CD4-positive, alpha-beta T cell treated with Interleukin-15 for 4 hours (primary cell): ENCODE measurements around the gene TMEM106C.

Experiments
- DNase-seq: peaks from one replicate; pipeline ENCODE4 v3.0.0-alpha.2; 2020; ENCODE audit warnings: low spot score

The TMEM106C gene

DNA sequence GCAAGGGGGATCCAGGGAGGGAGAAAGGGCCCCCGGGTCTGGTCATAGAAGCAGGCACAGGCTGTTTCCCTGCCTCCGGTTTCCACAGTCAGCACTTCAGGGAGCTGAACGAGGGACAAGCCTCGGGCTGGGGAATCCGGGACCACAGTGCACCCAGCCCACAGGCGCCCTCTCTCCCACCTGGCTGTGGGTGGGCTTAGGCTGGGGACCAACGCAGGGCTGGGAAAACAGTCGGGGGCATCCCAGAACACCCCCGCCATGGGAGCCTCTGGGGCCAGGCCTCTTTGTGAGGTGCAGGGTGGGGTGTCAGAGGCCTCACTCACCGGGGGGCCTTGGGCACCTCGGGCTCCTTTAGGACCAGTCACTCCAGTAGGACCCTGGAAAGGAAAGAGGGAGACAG lies 16.3 kb downstream of the TMEM106C start:
- DNase-seq: no peak

DNA sequence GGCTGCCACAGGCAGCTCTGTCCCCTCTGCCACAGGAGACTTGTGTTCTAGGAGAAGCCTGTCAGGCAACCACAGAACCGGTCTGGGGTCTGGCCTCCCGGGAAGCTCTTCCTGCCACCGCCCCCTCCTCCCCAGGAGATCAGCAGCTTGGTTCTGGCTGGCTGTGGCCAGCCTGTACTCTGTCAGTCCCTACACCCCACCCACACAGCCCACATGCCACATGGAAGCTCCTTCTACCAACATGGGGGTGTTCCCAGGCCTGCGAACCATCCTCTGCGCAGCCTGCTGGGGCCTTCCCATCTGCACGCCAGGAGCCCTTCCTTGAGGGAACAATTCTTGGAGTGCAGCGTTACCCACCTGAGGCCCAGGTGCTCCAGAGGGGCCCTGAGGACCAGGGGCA lies 16.8 kb downstream of the TMEM106C start:
- DNase-seq: no peak

DNA sequence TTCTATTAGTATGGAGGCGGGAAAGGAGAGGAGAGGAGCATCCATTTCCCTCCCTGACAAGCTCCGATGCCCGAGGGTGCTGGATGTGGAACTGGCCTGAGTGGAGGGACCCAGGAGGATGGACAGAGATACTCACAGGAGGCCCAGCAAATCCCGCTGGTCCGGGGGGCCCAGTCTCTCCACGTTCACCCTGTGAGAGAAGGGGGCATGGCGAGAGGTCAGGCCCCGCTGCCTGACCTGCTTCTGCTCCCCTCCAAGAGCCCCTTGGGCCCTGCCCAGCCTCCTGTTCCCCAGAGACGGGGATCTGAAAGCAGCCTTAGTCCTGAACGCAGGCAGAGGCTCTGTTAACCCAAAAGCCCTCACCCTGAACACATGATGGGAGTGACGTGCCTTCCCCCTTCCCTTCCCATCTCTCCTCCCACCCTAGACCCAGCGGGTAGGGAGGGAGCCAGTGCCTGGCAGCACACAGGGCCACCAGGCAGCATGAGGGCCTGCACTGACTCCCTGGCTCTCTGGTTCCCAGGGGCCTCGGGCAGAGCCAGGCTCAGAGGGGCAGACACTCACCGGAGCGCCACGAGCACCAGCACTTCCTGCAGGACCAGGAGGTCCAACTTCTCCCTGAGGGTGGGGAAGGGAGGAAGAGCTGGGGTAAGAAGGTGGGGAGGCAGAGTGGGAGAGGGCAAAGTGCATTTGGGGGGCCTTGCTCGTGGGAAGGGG lies 17.5 kb downstream of the TMEM106C start:
- no peak for DNase-seq

DNA sequence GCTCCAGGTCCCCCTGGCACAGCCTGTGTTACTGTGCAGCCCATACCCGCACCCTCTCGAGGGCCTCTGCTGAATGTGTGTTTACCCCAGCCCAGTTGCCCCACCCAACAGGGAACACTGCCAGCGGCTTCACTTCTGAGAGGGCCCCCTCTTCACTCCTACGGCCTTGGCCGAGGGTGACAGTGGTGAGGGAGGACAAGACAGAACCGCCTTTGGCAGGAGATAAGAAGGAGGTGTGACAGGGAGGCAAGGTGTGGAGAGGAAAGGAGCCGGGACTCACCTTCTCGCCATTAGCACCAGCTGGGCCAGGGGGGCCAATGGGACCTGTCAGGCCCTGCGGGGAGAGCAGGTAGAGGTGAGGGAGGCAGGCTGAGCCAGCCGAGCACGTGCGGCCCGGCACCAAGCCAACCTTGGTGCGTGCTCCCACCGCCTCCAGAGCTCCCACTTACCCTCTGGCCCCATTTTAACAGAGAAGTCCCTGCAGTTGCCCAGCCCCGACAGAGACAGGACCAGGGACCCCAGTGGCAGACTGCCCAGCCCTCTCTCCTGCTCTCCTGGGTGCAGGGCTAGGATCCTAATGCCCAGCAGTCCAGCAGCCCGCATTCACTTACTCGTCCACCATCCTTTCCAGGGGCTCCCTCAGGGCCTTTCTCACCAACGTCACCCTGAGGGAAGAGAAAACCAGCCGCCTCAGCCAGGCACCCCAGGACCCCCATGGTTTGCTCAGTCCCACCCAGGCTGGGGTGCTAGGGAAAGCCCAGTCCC lies 18.3 kb downstream of the TMEM106C start:
- DNase-seq: no peak

DNA sequence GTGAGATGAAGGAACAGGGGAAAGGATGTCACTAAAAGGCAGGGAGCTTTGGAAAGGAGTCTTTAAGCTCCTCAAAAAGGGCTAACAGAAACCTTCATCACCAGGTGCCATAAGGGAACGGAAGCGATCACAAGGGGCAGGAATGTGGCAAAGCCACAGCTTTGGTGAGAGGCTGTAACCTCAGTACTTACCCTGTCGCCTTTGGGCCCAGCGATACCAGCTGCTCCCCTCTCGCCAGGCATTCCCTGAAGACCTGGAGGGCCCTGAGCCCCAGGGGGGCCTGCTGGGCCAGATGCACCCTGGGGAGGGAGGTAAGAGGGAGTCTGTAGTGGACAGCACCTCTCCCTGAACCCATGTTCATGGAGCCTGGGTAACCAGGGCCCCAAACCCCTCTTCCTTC lies 18.9 kb downstream of the TMEM106C start:
- DNase-seq: no peak

DNA sequence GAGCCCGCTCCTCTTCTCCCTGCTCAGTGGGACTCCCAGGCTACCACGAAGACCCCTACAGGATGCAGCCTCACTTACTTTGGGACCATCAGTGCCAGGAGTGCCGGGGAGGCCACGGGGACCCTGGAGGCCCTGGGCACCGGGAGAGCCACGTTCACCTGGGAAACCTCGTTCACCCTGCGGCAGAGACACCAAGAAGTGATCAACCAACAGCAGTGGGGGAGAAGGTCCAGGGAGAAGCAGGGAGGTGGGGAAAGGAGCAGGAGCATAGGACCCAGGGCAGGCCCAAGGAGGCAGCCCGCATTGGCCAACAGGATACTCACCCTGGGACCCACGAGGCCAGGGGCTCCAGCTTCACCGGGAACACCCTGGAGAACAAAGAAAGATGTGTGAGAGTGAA lies 19.4 kb downstream of the TMEM106C start:
- DNase-seq: no peak

DNA sequence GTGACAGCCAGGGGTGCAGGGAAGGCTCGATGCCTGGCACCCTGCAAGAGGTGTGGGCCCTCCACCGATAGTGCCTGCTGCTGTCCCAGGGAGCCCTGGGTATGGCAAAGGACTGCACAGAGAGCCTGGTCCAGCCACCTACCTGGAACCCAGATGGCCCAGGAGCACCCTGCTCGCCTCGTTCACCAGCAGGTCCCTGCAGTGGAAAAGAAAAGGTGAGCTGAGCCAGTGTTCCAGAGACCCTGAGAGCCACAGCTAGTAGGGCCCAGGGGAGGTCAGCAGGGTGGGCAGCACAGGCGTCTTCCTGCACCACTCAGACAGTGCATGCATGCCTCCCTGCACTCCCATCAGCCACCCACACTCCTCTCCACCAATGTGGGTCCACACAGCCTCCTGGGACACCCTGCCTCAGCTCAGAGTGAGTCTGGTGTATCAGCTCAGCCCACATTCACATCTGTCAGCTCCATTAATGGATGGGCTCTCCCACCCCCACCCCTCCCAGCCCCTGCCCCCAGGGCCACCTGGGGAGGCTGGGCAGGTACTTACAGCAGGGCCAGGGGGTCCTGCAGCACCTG lies 20.2 kb downstream of the TMEM106C start:
- no peak for DNase-seq

DNA sequence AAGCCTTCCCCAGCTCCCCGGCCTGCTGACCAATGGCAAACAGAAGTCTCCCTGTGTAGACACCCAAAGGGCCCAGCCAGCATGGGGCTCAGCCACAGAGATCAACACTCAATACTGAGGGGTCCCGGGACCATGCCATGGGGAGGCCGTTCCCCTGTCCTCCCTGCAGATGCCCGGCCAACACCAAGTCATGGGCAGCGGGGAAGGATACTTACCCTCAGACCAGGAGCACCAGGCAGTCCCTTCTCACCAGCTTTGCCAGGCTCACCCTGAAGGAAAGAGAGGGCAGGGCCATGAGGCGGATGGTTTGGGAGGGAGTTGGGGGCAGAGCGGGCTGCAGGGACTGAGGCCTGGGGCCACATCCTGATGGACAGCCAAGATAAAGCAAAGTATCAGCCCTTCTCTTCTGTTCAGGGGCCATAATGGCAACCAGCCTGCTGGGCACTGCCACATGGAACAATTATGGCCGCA lies 21.0 kb downstream of the TMEM106C start:
- DNase-seq: no peak

DNA sequence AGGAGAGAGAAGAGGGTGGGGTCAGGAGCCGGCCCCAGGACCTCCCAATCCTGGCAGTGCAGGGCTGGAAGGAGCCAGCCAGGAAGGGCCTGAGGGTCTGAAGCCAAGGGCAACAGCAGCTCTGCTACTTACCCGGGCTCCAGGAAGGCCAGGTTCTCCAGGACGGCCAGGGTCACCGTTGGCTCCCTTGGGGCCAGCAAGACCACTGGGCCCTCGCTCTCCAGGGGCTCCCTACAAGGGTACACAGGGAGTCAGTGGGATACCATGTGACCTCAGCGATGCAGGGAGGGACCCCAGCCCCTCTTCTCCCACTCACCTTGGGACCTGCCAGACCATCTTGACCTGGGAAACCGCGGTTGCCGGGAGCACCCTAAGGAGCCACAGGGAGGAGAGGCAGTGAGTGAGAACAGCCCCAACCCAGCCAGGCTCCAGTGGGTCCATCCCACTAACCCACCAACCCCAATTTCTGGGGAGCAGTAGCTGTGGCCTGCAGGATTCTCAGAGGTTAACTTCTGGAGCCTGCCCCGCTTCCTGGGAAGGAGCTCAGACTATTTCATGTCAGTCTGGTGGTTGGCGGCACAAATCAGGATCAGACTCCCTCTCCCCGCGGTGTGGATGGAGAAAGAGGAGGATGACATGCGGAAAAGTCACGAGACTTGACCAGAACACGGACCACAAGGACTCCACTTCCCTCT lies 22.3 kb downstream of the TMEM106C start:
- no peak for DNase-seq

DNA sequence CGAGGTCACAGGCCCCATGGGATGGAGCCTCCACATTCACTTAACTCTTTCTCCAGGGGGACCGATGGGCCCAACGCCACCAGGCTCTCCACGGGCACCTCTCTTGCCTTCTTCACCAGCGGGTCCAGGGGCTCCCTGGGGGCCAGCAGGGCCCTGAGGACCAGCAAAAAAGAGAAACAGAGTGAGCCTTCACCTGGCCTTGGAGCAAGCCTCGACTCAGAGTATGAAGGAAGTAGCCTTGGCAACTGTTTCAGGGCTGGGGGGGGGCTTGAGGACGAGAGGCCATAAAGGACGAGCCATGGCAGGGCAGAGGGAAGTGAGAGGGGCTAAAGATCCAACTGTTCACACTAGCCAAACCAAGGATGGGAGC lies 22.9 kb downstream of the TMEM106C start:
- no peak for DNase-seq

DNA sequence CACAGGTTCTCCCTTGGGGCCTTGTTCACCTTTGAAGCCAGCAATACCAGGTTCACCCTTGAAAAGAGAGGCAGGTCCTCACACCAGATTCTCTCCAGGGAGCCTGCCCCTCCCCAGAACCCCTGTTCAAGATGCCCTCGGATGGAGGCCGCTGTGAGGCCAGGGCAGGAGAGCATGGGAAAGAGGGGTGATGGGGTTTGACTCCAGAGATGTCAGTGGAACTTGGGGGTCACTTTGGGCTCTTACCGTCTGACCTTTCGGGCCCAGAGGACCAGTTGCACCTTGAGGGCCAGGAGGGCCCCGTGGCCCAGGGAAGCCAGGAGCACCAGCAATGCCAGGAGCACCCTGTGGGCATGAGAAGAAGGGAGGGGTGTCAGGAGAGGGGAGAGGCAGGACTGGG lies 23.4 kb downstream of the TMEM106C start:
- no peak for DNase-seq

DNA sequence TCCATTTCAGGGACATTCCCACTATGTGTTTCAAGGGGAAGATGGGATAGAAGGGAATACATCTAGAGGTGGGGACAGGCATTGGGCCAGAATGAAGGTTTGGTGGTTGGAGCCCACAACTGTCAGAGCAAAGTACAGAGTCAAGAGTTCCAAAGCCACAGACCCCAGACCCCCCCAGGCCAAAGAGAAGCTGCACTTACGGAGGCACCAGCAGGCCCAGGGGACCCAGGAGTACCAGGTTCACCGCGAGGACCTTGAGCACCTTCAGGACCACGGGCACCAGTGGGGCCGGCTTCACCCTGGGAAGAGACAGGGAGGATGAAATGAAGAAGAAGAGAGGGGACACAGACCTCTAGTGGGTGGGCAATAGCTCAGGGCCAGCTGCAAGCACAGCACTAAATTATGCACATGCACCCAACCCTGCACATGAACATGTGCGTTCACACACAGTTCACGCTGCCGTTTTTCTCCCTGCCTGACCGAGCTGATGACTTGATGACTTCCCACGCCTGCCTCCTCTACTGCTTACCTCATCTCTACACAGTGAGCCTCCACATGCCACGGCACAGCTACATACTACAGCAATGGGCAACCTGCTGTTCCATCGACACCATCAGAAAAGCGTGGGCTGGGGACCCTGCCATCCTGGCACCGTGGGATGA lies 24.1 kb downstream of the TMEM106C start:
- no peak for DNase-seq

DNA sequence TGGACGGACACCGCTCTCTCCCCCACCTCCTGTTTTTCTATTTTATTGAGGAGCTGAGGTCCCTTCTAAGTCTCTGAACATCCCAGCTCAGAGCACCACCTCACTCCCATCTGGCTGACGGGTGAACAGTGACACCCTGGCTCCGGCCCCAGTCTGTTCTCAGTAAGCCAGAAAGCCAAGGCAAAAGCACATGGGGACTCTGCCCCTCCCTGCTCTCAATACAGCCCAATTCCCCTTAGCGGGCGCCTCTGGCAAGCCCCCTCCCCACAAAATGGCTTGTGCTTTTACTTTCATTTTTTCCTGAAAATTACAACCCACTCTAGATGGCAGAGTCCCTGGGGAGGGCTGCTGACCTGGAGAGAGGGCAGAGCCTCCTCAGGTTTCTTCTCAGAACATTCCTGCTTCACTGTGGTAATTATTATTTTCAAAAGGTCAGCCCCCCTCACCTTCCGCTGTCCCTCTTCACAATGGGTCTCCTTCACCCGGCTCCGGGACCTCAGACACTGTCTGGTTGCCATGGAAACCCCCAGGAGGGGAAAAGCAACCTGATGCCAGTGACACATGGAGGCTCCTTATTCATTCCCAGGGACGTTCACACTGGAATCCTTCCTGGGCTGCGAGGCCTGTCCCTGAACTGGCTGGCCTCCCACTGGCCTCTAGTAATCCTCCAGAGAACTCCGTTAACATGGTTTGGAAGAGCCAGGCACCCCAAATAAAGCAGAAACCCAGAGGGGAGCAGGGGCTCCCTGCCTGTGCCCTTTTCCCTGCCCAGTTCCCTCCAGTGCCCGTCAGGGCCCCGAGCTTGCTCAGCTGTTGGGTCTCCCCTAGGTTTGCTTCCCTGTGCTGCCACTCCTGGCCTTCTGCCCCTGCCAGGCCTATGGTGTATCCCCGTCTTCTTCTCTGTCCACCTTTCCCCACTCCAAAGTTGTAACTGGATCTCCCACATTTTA lies 25.0 kb downstream of the TMEM106C start:
- DNase-seq: no peak

DNA sequence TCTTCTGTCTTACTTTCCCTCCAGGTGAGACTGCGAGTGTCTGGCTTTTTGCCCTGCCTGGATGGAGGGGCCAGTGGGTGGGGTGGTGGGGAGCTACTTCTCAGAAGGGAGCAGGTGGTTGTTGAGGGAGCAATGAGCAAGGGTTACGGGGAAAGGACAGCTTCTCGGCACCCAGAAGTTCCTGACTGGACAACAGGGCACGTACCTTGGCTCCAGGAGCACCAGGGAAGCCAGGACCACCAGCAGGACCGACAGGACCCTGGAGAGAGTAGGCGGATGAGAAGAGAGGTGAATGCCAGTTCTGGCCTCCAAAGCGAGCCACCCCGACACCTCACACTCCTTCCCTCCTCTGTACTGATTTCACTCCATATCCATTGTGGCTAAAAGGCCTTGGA lies 25.6 kb downstream of the TMEM106C start:
- DNase-seq: no peak

DNA sequence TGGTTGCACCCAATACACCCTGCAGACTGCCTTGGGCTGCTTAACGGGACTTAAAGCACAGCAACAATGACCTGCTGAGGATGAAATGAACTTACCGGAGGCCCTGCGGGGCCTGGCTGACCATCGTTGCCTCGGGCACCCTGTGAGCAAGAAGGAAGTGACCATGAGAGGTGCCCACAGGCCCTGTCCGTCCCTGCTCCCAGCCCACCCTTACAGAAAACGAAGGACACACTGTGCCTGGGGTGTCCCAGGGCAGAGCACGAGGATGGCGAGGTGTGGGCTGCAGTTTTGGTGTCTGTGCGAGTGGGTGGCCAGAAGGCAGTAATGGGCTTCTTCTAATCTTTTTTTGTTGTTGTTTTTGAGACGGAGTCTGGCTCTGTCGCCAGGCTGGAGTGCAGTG lies 26.3 kb downstream of the TMEM106C start:
- DNase-seq: no peak

DNA sequence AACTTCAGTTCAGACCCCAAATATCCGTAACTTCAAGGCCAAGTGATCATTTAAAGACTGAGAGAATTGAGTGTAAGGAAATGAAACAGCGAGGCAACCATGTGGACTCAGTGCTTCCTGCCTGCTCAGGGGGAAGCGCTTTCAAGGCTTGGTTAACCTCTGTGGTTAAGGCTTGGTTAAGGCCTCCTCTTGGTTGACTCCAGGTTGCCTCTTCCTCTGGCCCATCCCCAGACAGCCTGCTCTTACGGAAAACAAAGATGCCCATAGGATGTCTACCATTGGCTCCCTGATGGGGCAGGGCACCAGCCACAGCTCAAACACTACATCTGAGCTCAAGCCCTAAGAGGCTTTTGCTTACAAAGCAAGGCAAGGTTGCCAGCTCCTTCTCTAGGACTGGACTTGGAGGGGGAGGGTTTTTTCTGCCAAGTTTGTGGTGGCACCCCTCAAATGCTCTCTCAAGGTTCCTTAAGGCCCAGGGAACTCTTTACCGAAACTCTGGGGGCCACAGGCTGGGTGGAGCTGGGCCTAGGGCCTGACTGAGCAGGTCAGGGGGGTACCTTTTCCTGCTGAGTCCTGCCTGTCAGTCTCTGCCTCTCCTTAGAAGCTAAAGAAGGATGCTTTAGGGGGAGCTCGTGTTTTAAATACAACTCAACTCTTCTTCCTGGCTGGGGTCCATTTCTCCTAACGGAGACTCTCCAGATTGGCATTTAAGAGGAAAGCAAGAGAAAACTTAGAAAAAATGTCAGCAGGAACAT lies 27.1 kb downstream of the TMEM106C start:
- DNase-seq: peak; percentile 44

DNA sequence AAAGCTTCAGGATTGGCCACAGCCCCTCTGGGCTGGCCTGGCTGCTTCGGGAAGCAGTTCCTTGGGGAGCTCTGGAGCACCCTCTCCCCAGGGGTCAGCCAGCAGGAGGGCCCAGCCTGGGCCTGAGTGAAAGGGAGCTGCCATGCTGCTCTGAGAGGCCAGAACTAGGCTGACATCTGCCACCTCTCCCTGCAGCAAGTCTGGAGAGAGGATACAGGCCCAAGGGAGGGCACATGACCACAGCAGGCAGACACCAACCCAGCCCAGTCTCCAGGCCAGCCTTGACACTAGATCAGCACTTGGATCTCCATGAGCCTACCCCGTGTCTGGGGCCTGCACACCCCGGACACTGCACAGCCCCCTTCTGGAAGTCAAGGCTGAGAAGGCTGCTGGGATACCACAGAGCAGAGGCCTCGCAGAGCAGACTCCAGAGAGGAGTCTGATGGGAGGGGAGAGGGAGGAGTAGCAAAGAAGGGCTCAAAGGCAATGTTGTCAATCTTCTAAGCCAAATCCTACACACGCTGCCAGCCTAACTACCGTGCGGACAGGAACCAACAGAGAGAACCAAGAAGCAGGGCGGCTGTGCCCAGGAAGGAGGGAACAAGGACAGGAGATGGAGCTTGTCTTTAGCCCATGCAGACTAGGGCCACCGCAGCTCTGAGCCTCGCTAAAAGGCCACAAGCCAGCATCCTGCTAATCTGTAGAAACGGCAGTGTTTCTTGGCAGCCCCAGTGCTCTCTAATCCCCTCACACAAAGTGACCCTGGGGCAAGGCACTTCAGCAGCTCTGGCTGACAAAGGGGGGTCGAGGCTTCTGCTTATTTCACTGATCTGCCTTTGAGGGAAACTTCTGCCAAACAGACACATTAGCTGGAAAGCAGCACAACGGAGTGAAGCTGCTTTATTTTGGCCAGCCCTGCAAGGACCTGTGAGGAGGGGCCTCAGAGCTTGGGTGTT lies 28.0 kb downstream of the TMEM106C start:
- DNase-seq: no peak

DNA sequence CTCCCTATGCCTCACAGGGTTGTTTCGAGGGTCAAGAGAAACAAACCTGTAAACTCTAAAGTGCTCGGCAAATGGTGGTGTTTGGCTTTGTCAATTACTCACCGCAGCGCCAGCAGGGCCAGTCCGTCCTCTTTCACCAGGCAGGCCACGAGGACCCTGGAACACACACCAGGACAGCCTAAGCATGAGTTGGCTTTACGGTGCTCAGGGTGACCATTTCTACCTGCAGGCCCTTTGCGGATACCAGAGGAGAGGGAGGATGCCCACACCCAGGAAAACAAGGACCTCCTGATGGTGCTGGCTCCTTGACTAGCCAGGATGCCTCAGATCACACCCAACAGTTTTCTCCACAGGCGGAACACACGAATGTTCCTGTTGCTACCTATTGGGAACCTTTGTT lies 29.4 kb downstream of the TMEM106C start:
- DNase-seq: no peak

DNA sequence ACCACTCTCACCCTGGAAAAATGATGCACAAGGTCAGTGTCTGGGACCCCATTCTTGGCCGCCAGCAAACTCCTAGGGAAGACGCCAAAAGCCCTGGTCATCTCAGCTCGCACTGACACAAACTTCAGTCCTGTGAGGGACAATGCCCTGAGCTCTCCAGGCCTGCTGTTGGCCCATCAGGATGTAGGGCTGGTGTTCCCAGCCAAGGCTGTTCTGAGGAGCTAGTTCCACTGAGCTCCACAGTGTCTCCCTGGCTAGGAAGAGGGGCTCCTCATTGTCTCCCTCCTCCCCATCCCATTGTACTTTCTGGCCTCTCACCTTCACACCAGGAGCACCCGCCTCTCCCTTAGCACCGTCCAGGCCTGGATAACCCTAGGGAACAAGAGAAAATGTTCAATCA lies 30.1 kb downstream of the TMEM106C start:
- DNase-seq: no peak
